HG02943 (cell line): ENCODE data around the gene KCNJ14.

Source experiments
- ATAC-seq: cut with Tn5 transposase; IDR thresholded peaks from one replicate; pipeline ENCODE4 v1.9.1; 2021; ENCODE audit warnings: mild to moderate bottlenecking, low read depth, moderate library complexity; ENCODE audit not compliant: unreplicated experiment

KCNJ14 gene

DNA sequence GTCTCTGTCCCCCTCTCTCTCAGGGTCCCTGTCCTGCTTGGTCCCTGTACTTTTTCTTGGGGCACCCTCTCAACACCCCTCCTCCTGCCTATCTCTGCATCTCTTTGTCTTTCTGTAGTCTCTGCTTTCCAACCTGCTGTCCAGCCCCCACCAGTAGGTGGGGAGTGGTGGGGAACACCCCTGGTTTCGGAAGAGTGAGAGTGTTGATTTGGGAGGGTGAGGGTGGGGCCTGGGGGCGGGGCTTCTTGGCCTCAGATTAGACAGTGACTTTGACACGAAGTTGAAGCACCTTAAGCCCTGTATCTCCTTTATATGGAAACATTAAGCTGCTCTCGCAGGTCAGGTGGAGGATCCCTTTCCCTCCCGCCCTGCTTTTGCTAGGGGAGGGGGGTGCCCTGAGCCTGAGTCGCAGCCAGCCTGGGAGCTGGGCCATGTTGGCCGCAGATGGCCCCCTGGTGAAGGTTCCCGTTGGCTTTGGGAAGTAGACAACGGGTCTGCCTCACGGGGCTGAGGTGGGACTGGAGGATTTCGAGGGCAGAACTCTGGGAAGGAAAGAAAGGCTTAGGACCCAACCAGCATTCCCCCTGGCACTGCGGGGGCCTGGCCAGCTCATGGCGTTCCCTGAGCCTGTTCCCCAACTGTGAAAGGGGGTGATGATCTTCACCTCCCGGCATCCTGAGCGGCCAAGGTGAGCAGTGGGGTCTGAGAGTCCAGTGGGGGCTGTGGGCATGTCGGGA is at the start of gene KCNJ14:
TSS of gene KCNJ14 (plus strand) at position 404 of the 737 bp plus-strand sequence. CDS start 6,151 bp downstream, outside the sequence.
- no peak for ATAC-seq

- ATAC-seq: no peak
Observed at GRCh38 chr19:48405850-48406249, 49.5 kb upstream of the KCNJ14 start.

DNA sequence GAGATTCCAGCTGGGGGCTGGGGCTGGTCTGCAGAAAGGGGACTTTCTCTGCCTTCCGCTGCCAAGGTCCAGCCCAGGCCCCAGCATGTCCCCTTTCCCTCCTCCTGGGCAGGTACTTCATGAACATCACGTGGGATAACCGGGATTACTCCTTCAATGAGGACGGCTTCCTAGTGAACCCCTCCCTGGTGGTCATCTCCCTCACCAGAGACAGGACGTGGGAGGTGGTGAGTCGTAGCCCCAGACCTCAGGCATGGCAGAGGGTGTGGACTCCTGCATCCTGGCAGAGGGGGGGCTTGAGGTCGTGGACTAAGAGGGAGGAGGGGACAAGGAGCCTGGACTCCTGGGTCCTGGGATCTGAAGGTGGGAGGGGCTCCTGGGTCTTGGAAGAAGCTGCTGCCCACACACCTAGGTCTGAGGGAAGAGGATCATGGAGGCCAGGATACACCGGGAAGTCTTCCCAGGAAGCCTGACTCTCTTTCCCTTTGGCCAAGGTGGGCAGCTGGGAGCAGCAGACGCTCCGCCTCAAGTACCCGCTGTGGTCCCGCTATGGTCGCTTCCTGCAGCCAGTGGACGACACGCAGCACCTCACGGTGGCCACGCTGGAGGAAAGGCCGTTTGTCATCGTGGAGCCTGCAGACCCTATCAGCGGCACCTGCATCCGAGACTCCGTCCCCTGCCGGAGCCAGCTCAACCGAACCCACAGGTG is 41.3 kb upstream of the KCNJ14 start:
- ATAC-seq: no peak

DNA sequence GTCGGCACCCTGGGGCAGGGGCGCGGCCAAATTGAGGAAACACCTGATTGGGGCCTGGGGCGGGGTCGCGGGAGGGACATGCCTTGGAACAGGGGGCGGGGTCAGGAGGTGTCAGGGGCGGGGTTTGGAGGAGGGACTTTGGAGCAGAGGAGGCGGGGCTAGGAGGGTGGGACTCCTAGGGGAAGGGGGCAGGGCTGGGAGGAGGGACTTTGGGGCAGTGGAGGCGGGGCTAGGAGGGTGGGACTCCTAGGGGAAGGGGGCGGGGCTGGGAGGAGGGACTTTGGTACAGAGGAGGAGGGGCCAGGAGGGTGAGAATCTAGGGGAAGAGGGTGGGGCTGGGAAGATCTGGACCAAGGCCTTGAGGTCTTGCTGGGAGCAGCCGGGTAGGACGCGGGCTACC is 40.0 kb upstream of the KCNJ14 start:
- ATAC-seq: no peak

DNA sequence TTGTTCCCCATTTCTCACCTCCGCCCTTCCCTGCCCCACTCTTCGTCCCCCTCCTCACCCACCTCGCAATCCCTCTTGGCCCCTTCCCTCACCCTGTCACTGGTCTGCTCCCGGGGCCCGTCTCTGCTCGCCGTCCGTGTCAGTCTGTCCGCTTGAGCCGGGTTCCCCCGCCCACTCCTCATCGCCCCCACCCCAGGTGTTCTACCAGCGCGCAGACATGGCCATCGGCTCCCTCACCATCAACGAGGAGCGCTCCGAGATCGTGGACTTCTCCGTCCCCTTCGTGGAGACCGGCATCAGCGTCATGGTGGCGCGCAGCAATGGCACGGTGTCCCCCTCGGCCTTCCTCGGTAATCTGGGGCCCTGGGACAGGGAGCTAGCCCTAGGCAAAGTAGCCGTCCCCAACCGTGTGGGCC is 39.6 kb upstream of the KCNJ14 start:
- ATAC-seq: no peak

DNA sequence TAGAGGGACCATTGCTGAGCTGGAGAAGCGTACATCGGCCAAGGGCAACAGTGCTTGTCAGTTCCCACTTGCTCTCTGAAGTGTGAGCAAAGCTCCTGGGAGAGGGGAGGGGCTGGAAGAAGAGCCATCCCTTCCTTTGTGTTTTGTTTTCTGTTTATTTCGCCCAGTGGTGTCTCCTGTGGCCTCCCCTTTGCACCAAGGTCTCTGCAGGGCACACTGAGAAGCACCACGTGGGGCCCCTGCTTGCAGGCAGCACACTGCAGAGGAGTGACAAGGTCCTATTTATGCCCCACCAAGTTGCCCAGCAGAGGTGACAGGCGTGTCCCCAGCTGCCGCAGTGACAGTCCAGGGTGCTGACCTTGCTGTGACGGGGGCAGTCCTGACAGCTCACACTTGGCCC is 38.0 kb upstream of the KCNJ14 start:
- no peak for ATAC-seq

GRCh38 chr19:48418317-48419064 is 36.9 kb upstream of the KCNJ14 start:
- ATAC-seq: no peak

DNA sequence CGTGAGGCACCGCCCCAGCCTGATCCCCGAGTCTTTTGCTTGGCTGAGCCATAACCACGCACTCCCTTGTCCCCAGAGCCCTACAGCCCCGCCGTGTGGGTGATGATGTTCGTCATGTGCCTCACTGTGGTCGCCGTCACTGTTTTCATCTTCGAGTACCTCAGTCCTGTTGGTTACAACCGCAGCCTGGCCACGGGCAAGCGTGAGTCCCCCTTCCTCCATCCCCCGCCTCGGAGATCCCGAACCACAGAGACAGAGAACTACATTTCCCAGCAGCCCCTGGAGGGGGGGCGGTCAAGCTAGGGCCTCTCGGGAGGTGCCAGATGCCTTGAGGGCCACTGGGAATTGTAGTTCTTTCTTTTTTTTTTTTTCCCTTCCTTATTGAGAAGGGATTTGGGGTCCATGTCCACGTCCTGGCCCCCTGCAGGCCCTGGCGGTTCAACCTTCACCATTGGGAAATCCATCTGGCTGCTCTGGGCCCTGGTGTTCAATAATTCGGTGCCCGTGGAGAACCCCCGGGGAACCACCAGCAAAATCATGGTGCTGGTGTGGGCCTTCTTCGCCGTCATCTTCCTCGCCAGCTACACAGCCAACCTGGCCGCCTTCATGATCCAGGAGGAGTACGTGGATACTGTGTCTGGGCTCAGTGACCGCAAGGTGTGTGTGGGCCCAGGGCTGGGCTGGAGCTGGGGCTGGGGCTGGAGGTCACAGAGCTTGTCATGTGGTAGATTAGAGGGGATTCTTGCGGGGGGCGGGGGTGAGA is 36.0 kb upstream of the KCNJ14 start:
- ATAC-seq: no peak

DNA sequence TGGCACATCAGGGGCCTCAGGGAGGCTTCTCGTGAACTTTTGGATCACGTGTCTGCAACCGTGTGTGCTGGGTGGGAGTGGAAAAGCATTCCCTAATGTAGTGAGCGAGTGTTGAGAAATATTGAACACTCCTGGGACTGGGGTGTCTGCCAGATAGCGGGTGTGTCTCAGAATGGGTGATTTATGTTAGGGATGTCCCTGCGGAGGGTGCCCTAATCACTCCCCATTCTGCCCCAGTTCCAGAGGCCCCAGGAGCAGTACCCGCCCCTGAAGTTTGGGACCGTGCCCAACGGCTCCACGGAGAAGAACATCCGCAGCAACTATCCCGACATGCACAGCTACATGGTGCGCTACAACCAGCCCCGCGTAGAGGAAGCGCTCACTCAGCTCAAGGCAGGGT is 33.8 kb upstream of the KCNJ14 start:
- no peak for ATAC-seq

DNA sequence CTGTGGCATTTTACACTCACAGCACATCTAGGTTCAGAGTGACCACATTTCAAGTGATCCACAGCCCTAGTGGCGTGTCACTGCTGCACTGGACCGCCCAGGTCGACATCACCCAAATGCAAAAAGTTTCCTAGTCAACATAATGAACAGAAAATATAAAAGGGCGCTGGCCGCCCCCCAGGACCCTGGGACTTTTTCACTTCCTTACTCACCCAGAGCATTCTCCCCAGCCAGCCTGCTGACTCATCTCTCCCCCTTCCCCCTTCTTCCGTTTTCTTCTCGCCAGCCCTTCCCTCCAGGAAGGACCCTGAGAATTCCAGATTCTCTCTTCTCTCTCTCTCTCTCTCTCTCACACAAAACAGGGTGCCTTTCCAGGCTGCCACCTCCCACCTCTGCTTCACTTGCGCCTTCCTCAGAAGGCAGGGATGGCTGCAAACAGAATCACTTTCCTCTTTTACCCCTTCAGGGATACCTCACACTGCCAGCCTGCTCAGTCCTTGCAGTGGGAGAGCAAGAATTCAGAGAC is 30.6 kb upstream of the KCNJ14 start:
- ATAC-seq: no peak

- ATAC-seq: no peak
Observed at GRCh38 chr19:48428670-48429069, 26.7 kb upstream of the KCNJ14 start.

GRCh38 chr19:48433337-48433736 is 22.0 kb upstream of the KCNJ14 start:
- ATAC-seq: no peak

- ATAC-seq: no peak
Observed at GRCh38 chr19:48436586-48436985, 18.8 kb upstream of the KCNJ14 start.

DNA sequence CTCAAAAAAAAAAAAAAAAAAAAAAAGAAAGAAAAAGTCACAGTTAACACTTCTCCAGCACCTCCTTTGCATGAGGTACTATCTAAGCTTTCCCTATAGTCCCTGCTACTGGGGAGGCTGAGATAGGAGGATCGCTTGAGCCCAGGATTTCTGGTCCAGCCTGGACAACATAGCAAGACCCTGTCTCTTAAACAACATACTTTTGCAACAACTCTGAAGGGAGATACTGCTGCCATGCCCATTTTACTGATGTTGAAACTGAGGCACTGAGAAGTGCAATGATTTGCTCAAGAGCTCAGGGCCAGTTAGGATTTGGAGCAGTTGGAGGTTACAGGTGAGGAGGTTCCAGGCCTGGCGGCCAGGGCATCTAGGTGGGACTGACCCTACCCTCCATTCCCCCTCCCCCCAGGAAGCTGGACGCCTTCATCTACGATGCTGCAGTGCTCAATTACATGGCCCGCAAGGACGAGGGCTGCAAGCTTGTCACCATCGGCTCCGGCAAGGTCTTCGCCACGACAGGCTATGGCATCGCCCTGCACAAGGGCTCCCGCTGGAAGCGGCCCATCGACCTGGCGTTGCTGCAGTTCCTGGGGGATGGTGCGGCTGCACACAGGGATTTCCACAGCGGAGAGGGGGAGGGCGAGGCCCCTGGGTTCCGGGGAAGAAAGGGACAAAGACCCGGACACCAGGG is 13.9 kb upstream of the KCNJ14 start:
- no peak for ATAC-seq

- no peak for ATAC-seq
Observed at GRCh38 chr19:48442116-48443035, 13.0 kb upstream of the KCNJ14 start.

DNA sequence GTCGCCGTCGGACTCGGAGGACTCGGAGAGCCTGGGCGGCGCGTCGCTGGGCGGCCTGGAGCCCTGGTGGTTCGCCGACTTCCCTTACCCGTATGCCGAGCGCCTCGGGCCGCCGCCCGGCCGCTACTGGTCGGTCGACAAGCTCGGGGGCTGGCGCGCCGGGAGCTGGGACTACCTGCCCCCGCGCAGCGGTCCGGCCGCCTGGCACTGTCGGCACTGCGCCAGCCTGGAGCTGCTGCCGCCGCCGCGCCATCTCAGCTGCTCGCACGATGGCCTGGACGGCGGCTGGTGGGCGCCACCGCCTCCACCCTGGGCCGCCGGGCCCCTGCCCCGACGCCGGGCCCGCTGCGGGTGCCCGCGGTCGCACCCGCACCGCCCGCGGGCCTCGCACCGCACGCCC is 12.1 kb upstream of the KCNJ14 start:
- no peak for ATAC-seq

- ATAC-seq: no peak
Observed at GRCh38 chr19:48443731-48444128, 11.6 kb upstream of the KCNJ14 start.

GRCh38 chr19:48444129-48444935 is 11.0 kb upstream of the KCNJ14 start:
- ATAC-seq: no peak
